ENCODE measurements around the gene RAD51B. TPM values are rescaled to one million over a fixed set of nuclear protein-coding genes. Genes with fewer than 3 reads are reported as not detected.

The RAD51B gene
- polyA plus RNA-seq, 4 donors = 10.6 to 13.2 (median 11.3) TPM

DNA sequence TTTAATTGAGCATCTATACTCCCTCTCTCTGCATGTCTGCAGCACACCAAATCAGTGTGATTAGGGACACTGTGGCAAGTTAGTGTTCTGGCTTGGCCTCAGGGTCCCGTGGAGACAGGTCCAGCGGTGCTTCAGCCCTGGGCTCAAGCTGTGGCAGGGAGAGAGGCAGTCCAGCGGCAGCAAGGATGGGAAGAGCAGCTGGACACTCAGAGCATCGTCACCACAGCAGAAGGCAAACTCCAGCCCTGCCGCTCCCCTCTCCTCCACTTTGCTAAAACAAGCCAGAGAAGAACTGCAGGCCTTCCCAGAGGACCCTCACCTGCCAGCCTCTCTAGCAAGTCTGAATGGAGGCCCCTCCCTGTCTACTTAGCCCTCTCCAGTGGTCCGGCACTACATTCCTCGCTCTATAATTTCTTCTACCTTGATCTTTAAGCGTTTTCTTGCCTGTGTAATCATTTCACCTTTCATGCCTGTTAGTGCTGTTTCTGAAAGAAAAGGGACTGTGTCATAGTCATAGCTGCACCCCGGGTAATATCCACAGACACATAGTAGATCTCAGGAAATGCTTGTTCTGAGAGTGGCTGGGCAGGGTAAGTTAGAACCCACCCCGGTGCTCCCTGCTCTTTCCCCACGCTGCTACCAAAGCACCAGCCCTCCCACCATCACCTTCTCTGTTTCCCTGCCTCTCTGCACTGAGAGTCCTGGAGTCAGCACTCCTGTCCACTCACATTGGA lies 951.1 kb downstream of the RAD51B start:
- DNase-seq (ENCODE audit: low read depth in 4 of 4, low spot score in 2 of 4) = no peak

DNA sequence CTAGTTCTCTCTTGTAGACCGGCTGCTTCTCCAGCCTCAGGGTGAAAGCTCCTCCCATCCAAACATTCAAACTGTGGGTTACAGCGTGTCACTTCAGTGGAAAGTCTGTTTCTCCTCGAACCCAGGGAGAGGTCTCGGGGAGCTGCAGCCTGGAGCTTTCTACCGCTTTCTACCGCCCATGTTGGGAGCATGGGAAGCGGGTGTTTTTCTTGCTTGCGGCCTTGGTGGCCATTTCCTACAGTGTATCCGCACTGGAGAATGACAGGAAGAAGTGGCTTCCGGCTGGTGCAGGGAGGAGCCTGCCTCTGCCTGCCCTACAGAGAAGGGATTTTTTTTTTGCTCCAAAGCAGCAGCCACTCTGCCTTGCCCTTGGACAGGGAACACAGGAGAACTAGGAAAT lies 952.1 kb downstream of the RAD51B start:
- no peak for DNase-seq (ENCODE audit: low read depth in 4 of 4, low spot score in 2 of 4)

DNA sequence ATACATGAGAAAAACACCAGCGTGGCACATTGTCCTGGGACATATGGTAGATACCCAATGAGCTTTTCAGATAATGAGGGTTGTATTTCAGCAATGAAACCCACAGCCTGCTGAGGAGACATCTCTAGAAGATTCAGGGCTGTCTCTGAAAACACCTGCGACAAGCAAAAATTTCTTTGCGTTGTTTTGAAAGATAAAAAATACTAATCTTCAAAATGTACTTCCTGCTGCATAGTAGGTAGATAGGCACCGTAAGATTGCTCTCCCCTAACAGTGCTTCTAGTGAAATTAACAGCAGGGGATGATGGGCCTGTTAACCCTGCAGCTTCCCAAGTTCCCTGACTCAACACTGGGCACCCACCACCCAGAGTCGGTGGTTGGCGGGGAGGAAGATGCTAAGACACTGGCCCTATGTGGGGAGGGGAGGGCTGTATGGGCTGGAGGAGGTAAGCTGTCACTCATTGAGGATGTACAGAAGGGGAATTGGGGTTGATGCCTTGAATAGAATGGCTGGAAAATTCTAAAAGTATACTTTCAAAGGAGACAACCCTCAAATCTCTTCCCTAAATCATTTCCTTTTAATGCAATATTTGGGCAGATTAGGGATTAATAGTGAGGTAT lies 953.3 kb downstream of the RAD51B start:
- no peak for DNase-seq (ENCODE audit: low read depth in 4 of 4, low spot score in 2 of 4)

DNA sequence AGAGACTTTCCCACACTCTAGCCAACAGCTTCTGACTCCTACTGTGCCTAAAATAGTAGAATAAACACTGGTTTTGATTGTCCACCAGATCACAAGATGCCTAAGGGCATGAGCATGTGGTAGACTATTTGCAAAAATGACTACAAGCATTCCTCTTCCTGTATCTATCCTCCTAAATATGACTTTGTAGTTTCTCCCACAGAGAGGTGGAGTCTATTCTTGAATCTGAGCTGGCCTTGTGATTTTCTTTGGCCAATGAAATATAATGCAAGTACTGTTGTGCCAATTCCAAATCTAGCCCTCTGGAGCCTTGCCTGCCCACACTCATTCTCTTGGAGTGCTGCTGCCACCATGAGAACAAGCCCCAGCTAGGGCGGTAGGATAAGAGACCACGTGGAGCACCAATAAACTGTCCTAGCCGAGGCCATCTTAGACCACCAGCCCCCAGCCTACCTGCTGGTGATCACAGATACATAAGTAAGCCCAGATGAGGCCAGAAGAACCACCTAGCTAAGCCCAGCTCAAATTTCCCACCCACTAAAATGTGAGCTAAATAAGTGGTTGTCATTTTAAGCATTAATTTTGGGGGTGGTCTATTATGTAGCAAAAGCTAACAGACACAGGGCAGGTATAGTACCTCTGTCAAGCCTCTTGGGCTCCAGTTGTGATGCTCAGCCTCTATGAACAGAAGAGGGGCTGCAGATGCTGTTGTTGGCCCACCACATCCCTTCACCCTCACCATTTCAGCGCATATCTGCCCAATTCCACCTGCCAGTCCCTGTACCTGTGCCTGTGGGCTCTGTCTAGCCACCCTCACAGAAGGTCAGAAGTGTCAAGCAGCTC lies 955.4 kb downstream of the RAD51B start:
- no peak for DNase-seq (ENCODE audit: low read depth in 4 of 4, low spot score in 2 of 4)

DNA sequence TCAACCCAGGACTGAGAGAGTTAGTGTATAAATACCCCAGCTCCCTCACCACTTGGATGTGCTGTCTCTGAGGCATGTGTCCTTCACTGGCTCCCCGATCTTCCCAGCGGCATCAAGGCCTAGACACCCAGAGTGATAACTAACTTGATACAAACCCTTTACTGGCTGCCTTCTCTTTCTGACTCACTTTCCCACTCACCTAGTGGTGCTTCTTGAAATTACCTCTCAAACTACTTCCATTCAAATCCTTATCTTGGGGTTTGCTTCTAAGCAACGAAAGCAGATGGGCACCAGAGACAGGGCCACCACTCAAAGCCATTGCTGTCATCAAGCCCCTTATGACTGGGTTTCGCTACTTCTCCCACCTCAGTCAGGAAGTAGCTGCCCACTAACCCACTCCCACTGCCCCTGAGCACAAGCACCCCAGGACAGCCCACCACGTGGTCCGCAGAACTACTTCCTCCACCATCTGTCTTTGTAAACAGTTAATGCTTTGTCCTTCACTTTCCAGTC lies 956.1 kb downstream of the RAD51B start:
- DNase-seq (ENCODE audit: low read depth in 4 of 4, low spot score in 2 of 4) = no peak

DNA sequence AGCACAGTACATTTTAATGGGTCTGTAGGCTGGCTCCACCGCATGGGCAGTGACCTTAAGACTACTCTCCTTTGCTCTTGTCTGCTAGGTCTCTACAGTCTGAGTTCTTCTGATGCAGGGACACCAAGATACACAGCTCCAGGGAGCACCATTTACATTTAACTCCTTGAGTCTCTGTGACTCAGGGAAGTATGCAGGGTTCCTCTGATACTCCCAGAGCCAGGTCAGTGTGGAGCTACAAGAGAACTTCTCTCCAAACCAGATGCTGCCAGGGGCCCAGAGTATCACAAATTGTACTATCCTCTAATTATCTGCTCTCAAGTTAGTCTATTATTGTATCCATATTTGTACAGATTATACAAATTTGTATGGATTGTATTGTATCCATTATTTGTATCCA lies 958.1 kb downstream of the RAD51B start:
- no peak for DNase-seq (ENCODE audit: low read depth in 4 of 4, low spot score in 2 of 4)

Other genes with a start within 250 kb of the RAD51B start
- 10 to 100 TPM; 35.6 to 48.5 (median 41.6) TPM for gene PIGH, start 219.5 kb upstream of the RAD51B start, polyA plus RNA-seq (ENCODE audit: insufficient read length in 4 of 4)
- 10 to 100 TPM in 3 of 4 donors, 1 to 10 TPM in 1; 8.5 to 29.7 (median 11.1) TPM for gene ARG2, start 199.9 kb upstream of the RAD51B start, polyA plus RNA-seq (ENCODE audit: insufficient read length in 4 of 4)
- 100 to 1,000 TPM in 2 of 4 donors, 10 to 100 TPM in 2; 99.0 to 130 (median 109) TPM for gene VTI1B, start 145.1 kb upstream of the RAD51B start, polyA plus RNA-seq (ENCODE audit: insufficient read length in 4 of 4)
- 100 to 1,000 TPM in 3 of 4 donors, 10 to 100 TPM in 1; 96.0 to 120 (median 104) TPM for gene RDH11, start 124.0 kb upstream of the RAD51B start, polyA plus RNA-seq (ENCODE audit: insufficient read length in 4 of 4)
- 1 to 10 TPM in 1 of 4 donors, under 1 TPM in 3; 0.46 to 1.1 (median 0.62) TPM for gene RDH12, start 117.9 kb upstream of the RAD51B start, polyA plus RNA-seq (ENCODE audit: insufficient read length in 4 of 4)
- 10 to 100 TPM; 14.1 to 19.0 (median 16.4) TPM for gene ZFYVE26, start 3.2 kb upstream of the RAD51B start, polyA plus RNA-seq (ENCODE audit: insufficient read length in 4 of 4)